Activated naive CD8-positive, alpha-beta T cell treated with anti-CD3 and anti-CD28 coated beads, Interleukin-2, amount 10 ng/mL, durations not matched to agents 7 days and 5 days (primary cell): ENCODE results near the gene SAMD14. TPM values are rescaled to one million over a fixed set of nuclear protein-coding genes. Genes with fewer than 3 reads are reported as not detected.

ENCODE experiments used
- ATAC-seq: fragments of 150-1000 bp; cut with Tn5 transposase; one replicate; pipeline ENCODE4 v1.10.0; 2021; ENCODE audit warnings: low read depth, moderate library complexity
- POLR2A ChIA-PET: fragments of 350-600 bp; sonication (Branson Sonifier 250); formaldehyde crosslinking; loops from one replicate; lab custom pipeline; 2021; ENCODE audit warnings: antibody characterized with exemption; lab: Charles Lee
- DNase-seq: peaks from one replicate; pipeline ENCODE4 v3.0.0; 2021
- H3K27ac Mint-ChIP-seq: one replicate; pipeline ENCODE4 v1.8.0; 2022; ENCODE audit warnings: mild to moderate bottlenecking, mixed read lengths
- H3K27me3 Mint-ChIP-seq: one replicate; pipeline ENCODE4 v1.8.0; 2022; ENCODE audit warnings: mild to moderate bottlenecking, moderate library complexity, mixed read lengths
- H3K36me3 Mint-ChIP-seq: one replicate; pipeline ENCODE4 v1.8.0; 2021; ENCODE audit warnings: mild to moderate bottlenecking, mixed read lengths
- H3K4me1 Mint-ChIP-seq: one replicate; pipeline ENCODE4 v1.8.0; 2021; ENCODE audit warnings: mixed read lengths
- H3K4me3 Mint-ChIP-seq: one replicate; pipeline ENCODE4 v1.8.0; 2022; ENCODE audit warnings: mild to moderate bottlenecking, moderate library complexity, mixed read lengths
- H3K9me3 Mint-ChIP-seq: one replicate; pipeline ENCODE4 v1.8.0; 2021; ENCODE audit warnings: mixed read lengths
- total RNA-seq, 2 experiments: library from RNA; stranded (reverse); gene quantifications; one replicate each; pipeline ENCODE4 v1.2.3, GENCODE V29; 2021

Gene SAMD14
- total RNA-seq, 2 experiments from 2014 or later: 0.11 to 0.19 TPM

GRCh38 chr17:50161023-50161910, 31.3 kb upstream of the SAMD14 start:
- POLR2A ChIA-PET: interaction anchor here (0.6 to 2.5 kb wide), 10 partner anchors 9 to 818 kb away, joined by 3 to 32 read pairs (median 6); partner anchors contain the start of gene PPP1R9B
- peaks cover 34% of the 10 kb centered on the region for H3K4me1 Mint-ChIP-seq
- H3K9me3 Mint-ChIP-seq: no peaks in the 10 kb centered on the region
- H3K27me3 Mint-ChIP-seq: peaks cover 11% of the 10 kb centered on the region
- peaks cover 2% of the 10 kb centered on the region for H3K36me3 Mint-ChIP-seq
- ATAC-seq (peak; percentile 95), DNase-seq (peak; percentile 99)
- peak overlapping the region; percentile 67 for H3K4me3 Mint-ChIP-seq
- peak overlapping the region; percentile 91 for H3K27ac Mint-ChIP-seq

GRCh38 chr17:50157891-50158290, 27.9 kb upstream of the SAMD14 start:
- Mint-ChIP-seq H3K36me3 (peaks cover 2% of the 10 kb centered on the region), H3K27ac (peak overlapping the region; percentile 66), H3K4me1 (peaks cover 50% of the 10 kb centered on the region), H3K9me3 (no peaks in the 10 kb centered on the region), H3K27me3 (peaks cover 11% of the 10 kb centered on the region), H3K4me3 (peak overlapping the region; percentile 46)
- POLR2A ChIA-PET: interaction anchor here (1.0 kb wide), 1 partner anchor 9 kb away, joined by 5 read pairs; no protein-coding TSS in a partner anchor
- peak; percentile 19 for ATAC-seq
- no peak for DNase-seq

GRCh38 chr17:50155115-50155819, 25.3 kb upstream of the SAMD14 start:
- ATAC-seq (no peak), DNase-seq (no peak)
- H3K4me1 Mint-ChIP-seq: peaks cover 42% of the 10 kb centered on the region
- POLR2A ChIA-PET: no interaction called here
- peaks cover 7% of the 10 kb centered on the region for H3K27me3 Mint-ChIP-seq
- H3K4me3 Mint-ChIP-seq: no peak overlapping the region
- no peaks in the 10 kb centered on the region for H3K9me3 Mint-ChIP-seq
- no peaks in the 10 kb centered on the region for H3K36me3 Mint-ChIP-seq
- peak overlapping the region; percentile 54 for H3K27ac Mint-ChIP-seq

- DNase-seq (no peak), ATAC-seq (no peak)
- peaks cover 1% of the 10 kb centered on the region for H3K27me3 Mint-ChIP-seq
- POLR2A ChIA-PET: no interaction called here
- peak overlapping the region; percentile 54 for H3K27ac Mint-ChIP-seq
- H3K4me1 Mint-ChIP-seq: peaks cover 42% of the 10 kb centered on the region
- no peaks in the 10 kb centered on the region for H3K36me3 Mint-ChIP-seq
- H3K4me3 Mint-ChIP-seq: no peak overlapping the region
- no peaks in the 10 kb centered on the region for H3K9me3 Mint-ChIP-seq
These were observed 24.6 kb upstream of the SAMD14 start for GRCh38 chr17:50154604-50155003.

GRCh38 chr17:50153650-50154575, 24.0 kb upstream of the SAMD14 start:
- H3K4me1 Mint-ChIP-seq: peaks cover 42% of the 10 kb centered on the region
- POLR2A ChIA-PET: no interaction called here
- no peak overlapping the region for H3K4me3 Mint-ChIP-seq
- H3K27ac Mint-ChIP-seq: peak overlapping the region; percentile 3
- DNase-seq: no peak
- no peaks in the 10 kb centered on the region for H3K27me3 Mint-ChIP-seq
- peaks cover 2% of the 10 kb centered on the region for H3K36me3 Mint-ChIP-seq
- no peak for ATAC-seq
- H3K9me3 Mint-ChIP-seq: no peaks in the 10 kb centered on the region

GRCh38 chr17:50152736-50153135, 22.8 kb upstream of the SAMD14 start:
- ATAC-seq (no peak), DNase-seq (no peak)
- peak overlapping the region; percentile 93 for H3K4me3 Mint-ChIP-seq
- no peaks in the 10 kb centered on the region for H3K27me3 Mint-ChIP-seq
- peaks cover 33% of the 10 kb centered on the region for H3K4me1 Mint-ChIP-seq
- H3K9me3 Mint-ChIP-seq: no peaks in the 10 kb centered on the region
- peaks cover 7% of the 10 kb centered on the region for H3K36me3 Mint-ChIP-seq
- POLR2A ChIA-PET: interaction anchor here (0.8 to 2.5 kb wide), 5 partner anchors 9 to 713 kb away, joined by 3 to 32 read pairs (median 3); partner anchors contain the start of gene TOB1
- H3K27ac Mint-ChIP-seq: peak overlapping the region; percentile 97

- peak overlapping the region; percentile 93 for H3K4me3 Mint-ChIP-seq
- peak overlapping the region; percentile 97 for H3K27ac Mint-ChIP-seq
- peak; percentile 75 for DNase-seq
- POLR2A ChIA-PET: interaction anchor here (0.6 to 2.5 kb wide), 9 partner anchors 9 to 933 kb away, joined by 3 to 32 read pairs (median 3); partner anchors contain the start of gene TOB1
- peak; percentile 29 for ATAC-seq
- no peaks in the 10 kb centered on the region for H3K9me3 Mint-ChIP-seq
- H3K36me3 Mint-ChIP-seq: peaks cover 12% of the 10 kb centered on the region
- H3K4me1 Mint-ChIP-seq: peaks cover 31% of the 10 kb centered on the region
- H3K27me3 Mint-ChIP-seq: no peaks in the 10 kb centered on the region
These were observed 22.1 kb upstream of the SAMD14 start for GRCh38 chr17:50151937-50152547.

GRCh38 chr17:50151041-50151936, 21.3 kb upstream of the SAMD14 start:
- peak; percentile 90 for DNase-seq
- peaks cover 36% of the 10 kb centered on the region for H3K4me1 Mint-ChIP-seq
- POLR2A ChIA-PET: interaction anchor here (0.6 to 3.7 kb wide), 9 partner anchors 8 to 933 kb away, joined by 3 to 32 read pairs (median 3); no protein-coding TSS in a partner anchor
- peak; percentile 74 for ATAC-seq
- no peaks in the 10 kb centered on the region for H3K27me3 Mint-ChIP-seq
- peak overlapping the region; percentile 97 for H3K27ac Mint-ChIP-seq
- H3K9me3 Mint-ChIP-seq: no peaks in the 10 kb centered on the region
- peaks cover 14% of the 10 kb centered on the region for H3K36me3 Mint-ChIP-seq
- H3K4me3 Mint-ChIP-seq: peak overlapping the region; percentile 93

GRCh38 chr17:50150354-50151040, 20.5 kb upstream of the SAMD14 start, which contains the start of gene PPP1R9B:
TSS of gene PPP1R9B (minus strand) at chr17:50150677. CDS start at chr17:50150513, 164 bp downstream.
- H3K36me3 Mint-ChIP-seq: peaks cover 18% of the 10 kb centered on the region
- peak within 1 kb of the TSS; percentile 97 for H3K27ac Mint-ChIP-seq
- peaks cover 39% of the 10 kb centered on the region for H3K4me1 Mint-ChIP-seq
- no peaks in the 10 kb centered on the region for H3K9me3 Mint-ChIP-seq
- DNase-seq (no peak), ATAC-seq (peak; percentile 15)
- peak within 1 kb of the TSS; percentile 98 for H3K4me3 Mint-ChIP-seq
- H3K27me3 Mint-ChIP-seq: no peaks in the 10 kb centered on the region
- POLR2A ChIA-PET: interaction anchor here (0.7 to 3.7 kb wide), 6 partner anchors 10 to 59 kb away, joined by 3 to 32 read pairs (median 8); no protein-coding TSS in a partner anchor

- Mint-ChIP-seq H3K36me3 (peaks cover 21% of the 10 kb centered on the region), H3K9me3 (no peaks in the 10 kb centered on the region), H3K4me1 (peaks cover 37% of the 10 kb centered on the region), H3K4me3 (peak overlapping the region; percentile 98), H3K27me3 (no peaks in the 10 kb centered on the region), H3K27ac (peak overlapping the region; percentile 86)
- ATAC-seq (peak; percentile 14), DNase-seq (peak; percentile 77)
- POLR2A ChIA-PET: interaction anchor here (0.7 to 3.7 kb wide), 7 partner anchors 8 to 20 kb away, joined by 3 to 27 read pairs (median 4); no protein-coding TSS in a partner anchor
These were observed 19.7 kb upstream of the SAMD14 start for GRCh38 chr17:50149417-50150353.
